ENCODE measurements around the gene NPLOC4.
"Not testable (repeated sequence)": the region's sequence is repeated elsewhere in the genome, so short reads cannot be mapped to it uniquely, and the experiment has no call there.

The NPLOC4 gene

DNA sequence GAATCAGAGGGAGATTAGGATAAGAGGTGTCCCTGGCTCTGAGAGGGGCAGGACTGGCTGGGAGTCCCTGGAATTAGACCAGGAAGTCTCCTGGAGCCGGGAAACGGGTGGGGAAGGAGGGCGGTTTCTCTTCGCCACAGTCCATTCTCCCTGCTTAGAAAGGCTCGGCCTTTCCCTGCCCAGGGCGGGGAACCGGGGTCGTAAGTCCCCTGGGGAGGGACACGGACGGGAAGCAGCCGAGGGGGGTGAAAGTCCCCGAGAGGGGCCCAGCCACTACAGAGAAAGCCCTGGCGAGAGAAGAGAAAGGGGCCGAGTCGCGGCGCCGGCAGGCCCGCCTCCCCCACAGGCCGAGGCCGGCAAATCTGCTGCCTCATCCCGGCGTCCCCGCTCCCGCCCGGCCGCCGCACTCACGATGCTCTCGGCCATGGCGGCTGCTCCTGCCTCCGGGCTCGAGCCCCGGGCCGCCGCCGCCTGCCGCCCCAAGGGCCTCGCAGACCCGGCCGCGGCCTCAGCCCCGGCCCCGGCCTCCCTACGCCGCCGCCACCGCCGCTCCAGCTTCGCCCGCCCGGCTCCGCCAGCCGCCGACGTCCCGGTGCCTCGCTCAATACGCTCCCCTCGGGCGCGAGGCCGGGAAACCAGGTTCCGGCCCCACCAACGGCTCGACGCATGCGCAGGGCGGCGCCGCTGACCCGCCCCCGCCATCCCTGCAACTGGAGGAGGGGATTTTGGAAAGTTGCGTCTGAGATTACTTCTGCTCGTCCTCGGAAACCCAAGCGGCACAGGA lies at the start of gene NPLOC4, which contains the start of gene TSPAN10:
Gene NPLOC4, minus strand, starts transcription at position 608 of the 784 bp plus-strand sequence. Its CDS starts 182 bp downstream, at position 426.
Gene TSPAN10, plus strand, starts transcription at position 692 of the 784 bp plus-strand sequence. CDS start 5,217 bp downstream, outside the sequence.
- DNase-seq, result peak; percentile 72

DNA sequence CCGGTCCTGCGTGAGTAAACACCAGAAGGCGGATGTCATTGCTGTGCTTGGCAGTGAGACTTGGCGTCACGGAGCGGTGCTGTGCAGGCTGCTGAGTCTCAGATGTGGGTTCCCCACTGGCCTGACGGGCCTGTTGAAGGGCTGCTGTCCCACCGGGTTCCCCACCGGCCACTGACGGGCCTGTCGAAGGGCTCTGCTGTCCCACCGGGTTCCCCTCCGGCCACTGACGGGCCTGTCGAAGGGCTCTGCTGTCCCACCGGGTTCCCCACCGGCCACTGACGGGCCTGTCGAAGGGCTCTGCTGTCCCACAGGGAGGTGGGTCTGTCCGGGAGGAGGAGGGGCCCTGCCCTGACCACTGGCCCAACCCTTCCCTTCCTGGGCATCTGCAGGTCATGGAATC lies 49.7 kb upstream of the NPLOC4 start:
- DNase-seq, result no peak

DNA sequence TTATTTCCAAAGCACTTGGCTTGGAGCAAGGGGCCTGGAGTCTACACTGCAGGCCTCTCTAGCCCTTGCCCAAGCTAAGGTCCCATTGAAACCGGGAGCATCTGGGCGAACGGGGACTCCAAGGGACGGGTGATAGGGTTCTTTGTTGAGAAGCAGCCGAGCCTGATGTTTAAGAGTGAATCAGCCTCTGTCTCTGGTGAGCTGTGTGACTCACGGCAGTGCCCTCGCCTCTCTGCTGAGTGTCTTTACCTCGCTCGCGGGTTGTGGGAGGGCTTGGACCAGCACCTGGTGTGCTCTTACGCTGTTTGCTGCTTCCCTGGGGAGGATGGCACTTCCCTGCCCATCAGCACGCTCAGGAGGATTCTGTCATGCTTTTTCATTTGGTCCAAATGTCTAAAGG lies 48.2 kb upstream of the NPLOC4 start:
- peak; percentile 73 for DNase-seq

GRCh38 chr17:81684442-81684911 lies 47.6 kb upstream of the NPLOC4 start:
- peak; percentile 24 for DNase-seq

DNA sequence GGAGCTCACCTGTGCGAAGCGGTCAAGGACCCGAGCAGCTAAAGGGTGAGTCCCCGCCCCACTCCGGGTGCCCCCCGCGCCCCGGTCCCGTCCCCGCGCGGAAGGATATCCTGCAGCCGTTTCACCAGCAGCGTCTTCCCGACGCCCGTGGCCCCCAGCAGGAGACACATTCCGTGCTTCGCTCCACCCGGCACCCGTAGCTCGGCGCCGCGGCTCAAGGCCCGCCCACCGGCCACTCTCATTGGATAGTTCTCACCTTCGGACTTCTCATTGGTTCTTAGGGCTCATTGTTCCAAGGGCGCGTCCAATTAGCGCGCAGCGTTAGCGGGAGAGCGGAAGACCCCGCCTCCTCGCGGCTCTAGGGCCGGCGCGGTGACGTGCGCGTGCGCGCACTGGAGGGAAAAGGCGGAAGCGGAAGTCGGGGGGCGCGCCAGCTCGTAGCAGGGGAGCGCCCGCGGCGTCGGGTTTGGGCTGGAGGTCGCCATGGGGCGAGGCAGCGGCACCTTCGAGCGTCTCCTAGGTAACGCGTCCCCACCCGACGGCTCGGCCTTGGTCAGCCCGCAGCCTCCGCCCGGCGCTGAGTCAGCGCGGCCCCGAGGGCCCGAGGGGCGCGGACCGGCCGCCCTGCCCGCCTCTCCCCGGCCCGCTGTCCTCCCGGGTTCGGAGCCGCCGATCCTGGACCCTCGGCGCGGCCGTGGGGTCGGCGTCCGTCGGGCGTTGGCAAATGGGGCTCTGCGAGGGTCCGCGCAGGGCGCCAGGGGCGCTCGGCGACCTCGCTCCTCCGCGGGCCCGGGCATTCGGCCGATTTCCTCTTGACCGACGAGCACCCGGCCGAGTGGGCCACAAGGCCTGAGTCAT lies 46.9 kb upstream of the NPLOC4 start, which contains the start of the genes ARL16 and HGS:
Gene ARL16, minus strand, starts transcription at position 214 of the 858 bp plus-strand sequence. Its CDS starts 44 bp downstream, at position 170.
Gene HGS, plus strand, starts transcription at position 428 of the 858 bp plus-strand sequence. Its CDS starts 56 bp downstream, at position 484.
- DNase-seq, result peak; percentile 98

GRCh38 chr17:81683208-81683583 lies 46.3 kb upstream of the NPLOC4 start:
- DNase-seq, result no peak

- DNase-seq, result no peak
Measured at GRCh38 chr17:81682565-81683207, 45.8 kb upstream of the NPLOC4 start.

GRCh38 chr17:81681672-81682071 lies 44.8 kb upstream of the NPLOC4 start:
- peak; percentile 80 for DNase-seq

DNA sequence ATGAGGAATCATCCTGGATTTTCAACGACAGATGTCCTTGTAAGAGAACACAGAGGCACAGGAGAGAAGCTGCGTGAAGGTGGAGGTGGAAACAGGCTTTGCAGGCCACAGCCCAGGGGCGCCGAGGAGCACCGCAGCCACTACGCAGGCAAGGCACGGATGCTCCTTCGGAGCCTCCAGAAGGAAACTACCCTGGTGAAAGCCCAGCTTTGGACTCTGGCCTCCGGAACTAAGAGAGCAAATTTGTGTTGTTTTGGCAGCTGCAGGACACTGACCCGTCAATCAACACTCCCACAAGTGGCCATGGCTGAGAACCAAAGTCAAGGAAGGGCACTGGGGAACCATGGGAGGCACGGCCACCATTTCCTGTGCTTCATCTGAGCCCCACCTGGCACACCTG lies 43.2 kb upstream of the NPLOC4 start:
- DNase-seq, result no peak

DNA sequence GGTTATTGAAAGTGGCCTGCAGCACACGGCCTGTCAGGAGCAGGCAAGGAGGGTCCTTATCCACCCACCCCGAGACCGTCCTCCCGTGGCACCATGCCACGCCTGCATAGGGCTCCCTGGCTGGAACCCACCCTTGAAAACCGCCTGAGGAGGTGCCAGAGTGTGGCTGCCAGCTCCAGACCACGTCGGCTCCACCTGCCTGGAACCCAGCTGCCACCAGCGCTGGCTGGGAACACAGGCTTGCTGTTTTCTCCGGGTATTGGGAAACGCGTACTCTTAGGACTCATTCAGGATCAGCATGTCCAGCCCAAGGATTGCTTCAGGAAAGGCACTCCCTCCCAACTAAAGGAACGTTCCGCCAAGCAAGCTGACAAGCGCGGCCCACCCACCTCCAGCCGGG lies 40.0 kb upstream of the NPLOC4 start:
- no peak for DNase-seq

DNA sequence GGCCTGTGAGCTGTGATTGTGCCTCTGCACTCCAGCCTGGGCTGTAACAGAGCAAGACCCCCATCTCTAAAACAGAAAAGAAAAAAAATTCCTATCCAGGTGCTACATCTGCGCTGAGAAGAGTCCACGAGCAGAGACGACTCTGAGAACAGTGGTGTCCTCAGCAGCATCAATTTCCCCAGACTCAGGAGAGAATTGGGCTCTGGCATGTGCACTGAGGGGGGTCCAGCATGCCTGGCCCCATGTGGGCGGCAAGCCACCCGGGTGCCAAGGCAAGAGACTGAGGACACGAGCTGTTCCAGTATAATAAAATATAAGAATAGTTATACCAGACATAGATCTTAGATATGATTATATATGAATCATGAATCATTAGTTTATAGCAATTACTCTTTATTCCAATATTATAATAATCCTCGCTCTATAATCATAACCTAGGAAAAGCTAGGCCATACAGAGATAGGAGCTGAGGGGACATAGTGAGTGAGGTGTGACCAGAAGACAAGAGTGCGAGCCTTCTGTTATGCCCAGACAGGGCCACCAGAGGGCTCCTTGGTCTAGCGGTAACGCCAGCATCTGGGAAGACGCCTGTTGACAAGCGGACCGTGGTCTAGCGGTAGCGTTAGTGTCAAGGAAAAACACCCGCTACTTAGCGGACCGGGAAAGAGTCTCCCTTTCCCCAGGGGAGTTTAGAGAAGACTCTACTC lies 38.8 kb upstream of the NPLOC4 start:
- not testable (repeated sequence) for DNase-seq

DNA sequence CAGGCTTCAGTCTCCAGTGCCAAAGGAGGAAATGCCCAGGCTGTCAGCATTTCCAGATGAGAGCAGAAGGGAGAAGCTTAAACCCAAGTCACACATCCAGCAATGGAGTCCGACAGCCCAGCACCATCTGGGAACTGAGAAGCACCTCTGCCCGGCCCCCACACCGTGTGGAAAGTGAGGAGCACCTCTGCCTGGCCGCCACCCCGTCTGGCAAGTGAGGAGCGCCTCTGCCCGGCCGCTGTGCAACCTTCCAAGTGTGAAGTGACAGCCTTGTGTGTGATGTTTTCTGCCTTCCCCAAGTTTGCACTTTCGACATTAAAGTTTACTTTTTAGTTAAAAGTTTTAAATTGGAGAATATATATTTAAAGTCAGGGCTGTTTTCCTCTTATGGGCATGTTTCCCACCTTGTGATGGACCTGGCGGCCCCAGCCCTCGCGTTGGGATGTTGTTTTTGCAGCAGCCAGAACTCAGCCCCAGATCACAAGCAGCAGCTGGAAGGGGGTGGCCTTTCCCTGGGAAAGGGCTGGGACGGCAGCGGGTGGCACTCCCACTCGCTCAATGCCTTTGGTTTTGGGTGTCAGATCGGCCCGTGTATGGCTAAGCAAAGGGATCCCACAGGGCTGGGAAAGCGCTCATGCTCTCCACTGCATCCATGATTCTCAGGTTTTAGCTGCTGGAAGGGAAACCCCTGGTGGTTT lies 36.8 kb upstream of the NPLOC4 start:
- no peak for DNase-seq

DNA sequence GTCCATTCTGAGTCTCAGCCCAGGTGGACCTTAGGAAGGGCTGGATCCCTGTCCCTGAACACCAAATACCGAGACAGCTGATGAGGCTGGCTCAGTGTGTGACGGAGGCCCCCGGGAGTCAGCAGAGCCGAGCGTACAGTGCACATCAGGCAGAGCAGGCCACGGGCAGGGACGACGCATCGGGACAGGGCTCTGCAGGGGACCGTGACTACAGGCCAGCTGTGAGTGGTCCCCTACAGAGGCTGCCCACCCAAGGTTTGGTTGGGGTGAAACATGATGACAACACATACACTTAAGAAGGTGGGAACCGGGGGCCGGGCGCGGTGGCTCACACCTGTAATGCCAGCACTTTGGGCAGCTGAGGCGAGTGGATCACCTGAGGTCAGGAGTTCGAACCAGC lies 36.0 kb upstream of the NPLOC4 start:
- no peak for DNase-seq

DNA sequence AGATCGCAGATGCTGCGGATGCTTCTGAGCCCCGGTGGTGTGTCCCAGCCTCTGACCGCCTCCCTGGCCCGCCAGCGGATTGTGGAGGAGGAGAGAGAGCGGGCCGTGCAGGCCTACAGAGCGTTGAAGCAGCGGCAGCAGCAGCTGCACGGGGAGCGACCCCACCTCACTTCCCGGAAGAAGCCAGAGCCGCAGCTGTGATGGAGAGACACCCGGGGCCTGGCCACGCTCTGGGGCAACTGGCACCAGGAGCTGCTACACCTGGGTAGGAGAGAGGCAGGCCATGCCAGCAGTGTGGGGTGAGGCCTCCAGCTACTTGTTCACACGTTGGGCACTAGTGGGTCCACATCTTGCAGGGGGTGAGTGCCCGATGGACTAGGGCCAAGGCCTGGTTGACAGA lies 35.6 kb upstream of the NPLOC4 start:
- no peak for DNase-seq

GRCh38 chr17:81667754-81668153 lies 30.8 kb upstream of the NPLOC4 start:
- no peak for DNase-seq

DNA sequence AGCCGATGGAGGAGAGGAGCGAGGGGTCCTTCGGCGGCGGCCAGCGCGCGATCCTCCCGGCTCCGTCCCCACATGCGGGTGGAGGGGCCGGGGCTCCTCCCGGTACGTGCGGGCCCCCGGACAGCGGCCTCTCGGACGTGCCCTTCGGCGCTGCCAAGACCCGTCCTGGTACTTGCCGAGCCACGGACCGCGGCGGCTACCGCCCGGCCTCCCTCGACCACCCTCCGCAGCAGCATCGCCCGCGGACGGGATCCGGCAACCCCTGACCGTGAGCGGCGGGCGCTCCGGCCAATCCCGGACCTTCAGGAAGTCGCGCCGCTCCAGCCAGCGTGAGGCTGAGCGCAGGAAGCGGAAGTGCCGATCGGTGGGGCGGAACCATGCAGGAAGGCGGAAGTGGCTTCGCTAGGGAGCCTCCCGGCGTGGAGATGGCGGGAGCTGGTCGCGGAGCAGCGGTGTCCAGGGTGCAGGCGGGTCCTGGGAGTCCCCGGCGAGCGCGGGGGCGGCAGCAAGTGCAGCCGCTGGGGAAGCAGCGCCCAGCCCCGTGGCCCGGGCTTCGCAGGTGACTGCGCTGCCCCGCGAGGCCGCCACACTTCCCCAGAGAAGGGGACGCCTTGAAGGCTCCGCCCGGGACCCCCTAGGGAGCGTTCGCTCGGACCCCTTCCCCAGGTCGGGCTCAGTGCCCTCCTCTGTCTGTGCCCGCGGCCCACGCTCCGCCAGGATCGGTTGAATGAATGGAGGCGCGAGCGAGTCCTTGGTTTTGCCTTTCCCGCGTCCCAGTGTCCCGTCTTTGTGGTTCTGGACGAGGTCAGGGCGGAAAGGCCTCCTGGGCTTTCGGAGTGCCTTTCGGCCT lies 29.7 kb upstream of the NPLOC4 start, which contains the start of the genes CCDC137 and OXLD1:
Gene CCDC137, plus strand, starts transcription at position 396 of the 850 bp plus-strand sequence. Its CDS starts 30 bp downstream, at position 426.
Gene OXLD1, minus strand, starts transcription at position 264 of the 850 bp plus-strand sequence. Its CDS starts 28 bp downstream, at position 236.
- peak; percentile 85 for DNase-seq

GRCh38 chr17:81666092-81666341 lies 29.1 kb upstream of the NPLOC4 start:
- no peak for DNase-seq

DNA sequence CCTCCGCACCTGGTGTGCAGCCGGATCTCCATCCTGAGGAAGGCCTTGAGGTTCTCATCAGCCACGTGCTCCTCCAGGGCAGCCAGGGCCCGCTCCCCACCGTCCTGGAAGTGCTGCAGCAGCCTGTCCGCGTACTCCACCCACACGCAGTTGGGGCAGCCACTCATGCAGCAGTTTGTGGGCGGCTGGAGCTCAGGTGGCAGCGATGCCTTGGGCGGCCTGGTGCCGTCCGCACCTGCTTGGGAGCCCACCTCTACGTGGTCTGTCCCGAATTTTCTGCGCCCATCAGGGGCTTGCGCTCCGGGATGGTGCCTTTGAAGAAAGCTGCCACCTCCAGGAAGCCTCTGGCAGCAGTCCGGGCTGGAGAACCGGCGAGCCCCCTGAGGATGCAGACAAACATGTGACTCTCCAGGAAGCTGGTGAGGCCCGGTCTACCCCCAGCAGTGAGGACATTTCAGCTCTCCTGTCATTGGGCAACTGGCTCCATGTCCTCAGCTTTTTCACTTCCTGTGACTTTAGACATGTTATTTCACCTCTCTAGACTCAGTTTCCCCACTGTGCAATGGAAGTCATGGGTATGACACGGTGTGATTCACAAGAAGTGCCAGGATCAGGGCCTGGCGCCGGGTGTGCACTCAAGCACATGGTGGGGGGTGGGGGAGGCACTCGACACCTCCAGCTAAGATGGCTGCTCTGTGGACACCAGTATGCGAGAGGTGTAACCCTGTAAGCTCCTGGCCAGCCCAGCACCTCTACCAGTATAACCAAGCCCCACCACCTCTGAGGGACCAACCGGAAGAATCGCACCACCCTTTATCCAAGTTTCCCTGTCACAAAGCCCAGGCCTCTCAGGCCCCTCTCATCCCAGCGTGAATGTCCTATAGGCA lies 28.5 kb upstream of the NPLOC4 start:
- no peak for DNase-seq

- no peak for DNase-seq
Measured at GRCh38 chr17:81664051-81664470, 27.1 kb upstream of the NPLOC4 start.

DNA sequence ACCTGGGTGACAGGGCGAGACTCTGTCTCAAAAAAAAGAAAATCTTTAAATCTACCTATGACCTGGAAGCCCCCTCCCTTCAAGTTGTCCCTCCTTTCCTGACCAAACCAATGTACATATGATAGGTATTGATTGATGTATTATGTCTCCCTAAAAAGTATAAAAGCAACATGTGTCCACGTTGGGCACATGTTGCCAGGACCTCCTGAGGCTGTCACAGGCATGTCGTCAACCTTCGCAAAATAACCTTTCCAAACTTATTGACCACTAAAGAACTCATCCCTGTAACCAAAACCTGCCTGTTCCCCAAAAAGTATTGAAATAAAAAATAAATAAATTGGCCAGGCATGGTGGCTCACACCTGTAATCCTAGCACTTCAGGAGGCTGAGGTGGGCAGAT lies 25.1 kb upstream of the NPLOC4 start:
- DNase-seq, result no peak

Data from kidney glomerular epithelial cell (primary cell).